Sigmoid colon (tissue), 7 donors: Measurements from ENCODE around the gene CSF1R. TPM values are rescaled to one million over a fixed set of nuclear protein-coding genes. Genes with fewer than 3 reads are reported as not detected.
"Not testable (repeated sequence)": the region's sequence is repeated elsewhere in the genome, so short reads cannot be mapped to it uniquely, and the experiment has no call there.

Source experiments
- DNase-seq: peaks from one replicate; pipeline ENCODE4 v3.0.0-alpha.2; 2019
- H3K27ac ChIP-seq, 4 donors: fragments of 200-600 bp; sonication (generic); one replicate each; pipeline ENCODE4 v1.5.1; 2016 to 2019; ENCODE audit warnings: mild to moderate bottlenecking in 1 of 4
- H3K27me3 ChIP-seq, 3 donors: fragments of 200-600 bp; sonication (generic); one replicate each; pipeline ENCODE4 v1.5.1; 2019; ENCODE audit warnings: mild to moderate bottlenecking in 1 of 3
- H3K36me3 ChIP-seq, 4 donors: fragments of 200-600 bp; sonication (generic); one replicate each; pipeline ENCODE4 v1.5.1; 2016 to 2019
- H3K4me1 ChIP-seq, 4 donors: fragments of 200-600 bp; sonication (generic); one replicate each; pipeline ENCODE4 v1.5.1; 2017 to 2019
- H3K4me3 ChIP-seq, 4 donors: fragments of 200-600 bp; sonication (generic); one replicate each; pipeline ENCODE4 v1.5.1; 2017 to 2019; ENCODE audit warnings: mild to moderate bottlenecking in 2 of 4, moderate library complexity in 1 of 4
- H3K9me3 ChIP-seq, 4 donors: fragments of 200-600 bp in 3 of 4; sonication (generic) in 3 of 4; one replicate each; pipeline versions ENCODE4 v1.5.1 to v1.6.1; 2013 to 2019
- EP300 ChIP-seq, 4 donors: sonication (generic); formaldehyde crosslinking; IDR thresholded peaks; one replicate each; pipeline ENCODE4 v1.6.1; 2017; ENCODE audit warnings: antibody characterized with exemption in 4 of 4
- POLR2A ChIP-seq, 2 donors: fragments of 450-650 bp; IDR thresholded peaks; one replicate each; pipeline ENCODE4 v1.6.1; 2016; ENCODE audit warnings: antibody characterized with exemption in 2 of 2, mild to moderate bottlenecking in 2 of 2, moderate library complexity in 2 of 2
- POLR2AphosphoS5 ChIP-seq, 4 donors: sonication (generic); formaldehyde crosslinking; IDR thresholded peaks; one replicate each; pipeline ENCODE4 v1.6.1; 2017; ENCODE audit warnings: antibody characterized with exemption in 4 of 4
- WGBS, 2 donors: extraction: QIAGEN DNeasy Blood & Tissue Kit; methylation state at CpG; one replicate each; pipeline ENCODE4 v1.1.7; 2013; 5-methylcytosine and 5-hydroxymethylcytosine counted together
- intact Hi-C: fragments of 100-400 bp; cut with DNase I; formaldehyde crosslinking; loops from one replicate; pipeline ENCODE4 v1.15.1; 2023
- polyA plus RNA-seq, 3 donors: library from polyadenylated mRNA; stranded (reverse); fragments of 200-250 nt; gene quantifications; one replicate each; pipeline ENCODE4 v1.2.3, GENCODE V29; 2013
- total RNA-seq, 4 donors: library from RNA; depleted of rRNA; stranded (reverse); fragments of >200 nt; gene quantifications; one replicate each; pipeline ENCODE4 v1.1.0, GENCODE V29; 2016
- TF ChIP-seq, protein P1 (sequence below), 4 experiments: fragments of 450-650 bp in 3 of 4; fragments of 200-600 bp in 1 of 4; IDR thresholded peaks; one replicate each; pipeline ENCODE4 v1.5.1; 2016 to 2019; ENCODE audit warnings: antibody characterized with exemption in 4 of 4, mild to moderate bottlenecking in 3 of 4, moderate library complexity in 2 of 4
- donor health status: healthy with polysubstance abuse.
- donor health status: Bipolar disorder and iron deficiency.
- donor health status: healthy.

Gene CSF1R
- total and polyA plus RNA-seq, 7 donors = 10.8 to 44.4 (median 26.1) TPM

DNA sequence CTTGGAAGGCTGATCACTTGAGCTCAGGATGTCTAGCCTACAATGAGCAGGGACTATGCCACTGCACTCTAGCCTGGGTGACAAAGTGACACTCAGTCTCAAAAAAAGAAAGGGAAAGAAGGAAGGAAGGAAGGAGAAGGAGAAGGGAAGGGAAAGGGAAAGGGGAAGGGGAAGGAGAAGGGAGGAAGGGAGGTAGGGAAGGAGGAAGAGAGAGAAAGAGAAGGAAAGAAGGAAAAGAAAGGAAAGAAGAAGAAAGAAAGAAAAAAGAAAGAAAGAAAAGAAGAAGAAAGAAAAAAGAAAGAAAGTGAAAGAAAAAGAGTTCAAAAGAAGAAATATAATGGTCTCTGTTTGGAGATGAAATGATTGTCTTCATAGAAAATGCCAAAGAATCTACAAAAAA, 10.8 kb upstream of the CSF1R start:
- Histone ChIP-seq H3K4me3 (no peak overlapping the region), H3K4me1 (no peaks in the 10 kb centered on the region)
- intact Hi-C loops = no loop called here

DNA sequence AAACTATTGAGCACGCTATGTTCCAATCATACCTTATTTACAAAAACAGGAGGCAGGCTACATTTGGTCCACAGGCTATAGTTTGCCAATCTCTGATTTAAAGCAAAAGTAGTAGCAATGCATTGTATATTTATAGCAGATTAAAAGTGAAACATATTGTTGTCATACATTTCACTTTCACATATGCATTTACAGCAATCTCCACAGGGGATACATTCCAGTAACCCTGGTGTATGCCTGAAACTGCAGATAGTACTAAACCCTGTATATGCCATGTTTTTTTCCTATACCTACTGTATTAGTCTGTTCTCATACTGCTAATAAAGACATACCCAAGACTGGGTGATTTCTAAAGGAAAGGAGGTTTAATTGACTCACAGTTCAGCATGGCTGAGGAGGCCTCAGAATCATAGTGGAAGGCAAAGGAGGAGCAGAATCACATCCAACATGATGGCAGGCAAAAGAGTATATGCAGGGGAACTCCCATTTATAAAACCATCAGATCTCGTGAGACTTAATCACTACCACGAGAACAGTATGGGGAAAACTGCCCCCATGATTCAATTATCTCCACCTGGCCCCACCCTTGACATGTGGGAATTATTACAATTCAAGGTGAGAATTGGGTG, 5.9 kb upstream of the CSF1R start:
- intact Hi-C loops = no loop called here
- Histone ChIP-seq H3K4me1 (no peaks in the 10 kb centered on the region), H3K27ac (no peak overlapping the region), H3K9me3 (no peaks in the 10 kb centered on the region), H3K27me3 (peaks cover 0 to 3% (median 1%) of the 10 kb centered on the region in 3 donors), H3K36me3 (no peaks in the 10 kb centered on the region), H3K4me3 (no peak overlapping the region)
- 48 to 74% methylated on average over 3 of the region's 3 CpGs for WGBS, 2 donors
- DNase-seq = no peak
- TF ChIP-seq POLR2A (IDR thresholded peaks at IDR 0.05) = no peak
- no peak for TF ChIP-seq POLR2AphosphoS5 (IDR thresholded peaks at IDR 0.05)
- TF ChIP-seq EP300 (IDR thresholded peaks at IDR 0.05) = no peak
- TF ChIP-seq, protein P1, sequence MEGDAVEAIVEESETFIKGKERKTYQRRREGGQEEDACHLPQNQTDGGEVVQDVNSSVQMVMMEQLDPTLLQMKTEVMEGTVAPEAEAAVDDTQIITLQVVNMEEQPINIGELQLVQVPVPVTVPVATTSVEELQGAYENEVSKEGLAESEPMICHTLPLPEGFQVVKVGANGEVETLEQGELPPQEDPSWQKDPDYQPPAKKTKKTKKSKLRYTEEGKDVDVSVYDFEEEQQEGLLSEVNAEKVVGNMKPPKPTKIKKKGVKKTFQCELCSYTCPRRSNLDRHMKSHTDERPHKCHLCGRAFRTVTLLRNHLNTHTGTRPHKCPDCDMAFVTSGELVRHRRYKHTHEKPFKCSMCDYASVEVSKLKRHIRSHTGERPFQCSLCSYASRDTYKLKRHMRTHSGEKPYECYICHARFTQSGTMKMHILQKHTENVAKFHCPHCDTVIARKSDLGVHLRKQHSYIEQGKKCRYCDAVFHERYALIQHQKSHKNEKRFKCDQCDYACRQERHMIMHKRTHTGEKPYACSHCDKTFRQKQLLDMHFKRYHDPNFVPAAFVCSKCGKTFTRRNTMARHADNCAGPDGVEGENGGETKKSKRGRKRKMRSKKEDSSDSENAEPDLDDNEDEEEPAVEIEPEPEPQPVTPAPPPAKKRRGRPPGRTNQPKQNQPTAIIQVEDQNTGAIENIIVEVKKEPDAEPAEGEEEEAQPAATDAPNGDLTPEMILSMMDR (IDR thresholded peaks at IDR 0.05) = no peak

More for the DNA sequence above, 10.8 kb upstream of the CSF1R start:
- H3K27me3 ChIP-seq = no peaks in the 10 kb centered on the region
- DNase-seq = no peak
- H3K9me3 ChIP-seq = no peaks in the 10 kb centered on the region
- no peaks in the 10 kb centered on the region for H3K36me3 ChIP-seq
- TF ChIP-seq POLR2AphosphoS5 (IDR thresholded peaks at IDR 0.05) = no peak
- no peak for TF ChIP-seq POLR2A (IDR thresholded peaks at IDR 0.05)
- H3K27ac ChIP-seq = no peak overlapping the region

DNA sequence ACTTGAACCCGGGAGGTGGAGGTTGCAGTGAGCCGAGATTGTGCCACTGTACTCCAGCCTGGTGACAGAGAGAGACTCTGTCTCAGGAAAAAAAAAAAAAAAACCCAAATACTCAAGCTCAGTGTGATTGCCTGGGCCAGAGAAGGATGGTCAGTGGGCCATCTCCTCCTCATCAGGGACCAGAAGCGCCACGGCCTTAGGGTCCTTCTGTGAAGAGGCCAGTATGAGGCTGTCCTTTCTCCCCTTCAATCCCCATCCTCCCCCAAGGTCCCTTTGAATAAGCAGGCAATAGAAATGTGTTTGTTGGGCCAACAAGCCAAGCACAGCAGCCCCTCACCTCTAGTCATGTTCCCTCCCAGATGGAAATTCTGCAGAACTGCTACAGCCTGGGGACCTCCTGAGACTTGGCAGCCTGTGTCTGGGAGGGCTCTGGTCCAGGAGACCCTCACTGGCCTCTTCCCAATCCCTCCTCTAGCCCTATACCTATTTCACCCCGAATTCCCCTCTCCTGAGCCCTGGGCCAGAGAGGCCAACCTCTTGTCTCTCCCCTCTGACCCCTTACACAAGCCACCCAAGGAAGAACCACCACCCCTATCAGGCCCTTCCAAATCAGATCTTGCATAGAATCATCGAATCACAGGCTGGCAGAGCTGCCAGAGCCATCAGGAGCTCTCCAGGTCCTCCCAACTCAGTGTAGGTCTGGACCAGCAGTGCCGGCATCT, 1.0 kb downstream of the CSF1R start:
- no peaks in the 10 kb centered on the region for H3K9me3 ChIP-seq
- H3K27ac ChIP-seq = peak overlapping the region in 2 of 4 donors; percentile 16 to 17
- H3K4me1 ChIP-seq = no peaks in the 10 kb centered on the region
- TF ChIP-seq POLR2AphosphoS5 (IDR thresholded peaks at IDR 0.05) (no peak), POLR2A (IDR thresholded peaks at IDR 0.05) (no peak), EP300 (IDR thresholded peaks at IDR 0.05) (no peak)
- TF ChIP-seq, protein P1 (IDR thresholded peaks at IDR 0.05) = no peak
- peaks cover 0 to 3% (median 3%) of the 10 kb centered on the region in 3 donors for H3K27me3 ChIP-seq
- no peaks in the 10 kb centered on the region for H3K36me3 ChIP-seq
- H3K4me3 ChIP-seq = peak overlapping the region in 3 of 4 donors; percentile 15 to 41 (median 32)
- WGBS, 2 donors = 86 to 89% methylated on average over 7 of the region's 7 CpGs
- intact Hi-C loops = no loop called here
- DNase-seq = no peak

DNA sequence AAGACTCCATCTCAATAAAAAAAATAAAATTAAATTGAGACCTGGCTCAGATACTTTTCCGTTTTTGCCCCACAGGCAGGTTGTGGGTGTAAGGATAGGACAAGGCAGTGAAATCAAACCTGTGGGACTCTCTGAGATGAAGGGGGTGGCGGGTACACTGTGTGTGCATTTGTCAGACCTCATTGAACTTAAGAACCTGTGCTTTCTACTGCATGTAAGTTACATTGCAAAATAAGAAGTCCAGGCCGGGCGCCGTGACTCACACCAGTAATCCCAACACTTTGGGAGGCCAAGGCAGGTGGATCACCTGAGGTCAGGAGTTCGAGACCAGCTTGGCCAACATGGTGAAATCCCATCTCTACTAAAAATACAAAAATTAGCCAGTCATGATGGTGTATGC, 1.6 kb downstream of the CSF1R start:
- H3K9me3 ChIP-seq, H3K36me3 ChIP-seq, H3K4me1 ChIP-seq, intact Hi-C loops, DNase-seq, H3K27me3 ChIP-seq: not testable (repeated sequence)
- 90 to 92% methylated on average over 6 of the region's 6 CpGs for WGBS, 2 donors
- H3K27ac ChIP-seq = peak overlapping the region in 1 of 4 donors; percentile 1
- peak overlapping the region in 3 of 4 donors; percentile 15 to 41 (median 24) for H3K4me3 ChIP-seq

DNA sequence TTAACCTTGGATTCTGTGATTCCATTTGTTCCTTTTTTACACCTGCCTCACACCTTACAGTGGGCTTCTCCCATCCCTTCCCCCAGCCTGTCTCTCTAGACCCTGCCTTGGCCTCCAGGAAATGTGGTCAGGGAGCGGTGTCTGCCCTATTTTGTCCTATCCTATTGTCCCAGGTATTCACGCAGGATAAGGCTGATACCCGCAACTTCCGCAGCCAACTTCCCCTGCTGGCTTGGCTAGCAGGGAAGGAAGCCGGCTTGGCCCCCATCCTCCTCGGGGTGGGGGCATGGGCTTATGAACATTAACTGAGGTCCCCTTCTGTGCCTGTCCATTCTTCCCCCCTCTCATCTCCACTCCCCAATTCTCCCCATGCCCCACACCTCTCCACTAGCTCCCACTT, 3.5 kb downstream of the CSF1R start:
- Histone ChIP-seq H3K4me3 (peak overlapping the region in 2 of 4 donors; percentile 9 to 27), H3K9me3 (no peaks in the 10 kb centered on the region), H3K27ac (no peak overlapping the region), H3K36me3 (no peaks in the 10 kb centered on the region), H3K4me1 (no peaks in the 10 kb centered on the region), H3K27me3 (peaks cover 0 to 3% (median 3%) of the 10 kb centered on the region in 3 donors)
- intact Hi-C loops = no loop called here
- TF ChIP-seq EP300 (IDR thresholded peaks at IDR 0.05) (no peak), POLR2AphosphoS5 (IDR thresholded peaks at IDR 0.05) (no peak), POLR2A (IDR thresholded peaks at IDR 0.05) (no peak)
- TF ChIP-seq, protein P1 (IDR thresholded peaks at IDR 0.05) = no peak
- DNase-seq = no peak
- WGBS, 2 donors = 61 to 81% methylated on average over 6 of the region's 6 CpGs
